ENCODE results near the gene ACVR1.

Gene ACVR1

DNA sequence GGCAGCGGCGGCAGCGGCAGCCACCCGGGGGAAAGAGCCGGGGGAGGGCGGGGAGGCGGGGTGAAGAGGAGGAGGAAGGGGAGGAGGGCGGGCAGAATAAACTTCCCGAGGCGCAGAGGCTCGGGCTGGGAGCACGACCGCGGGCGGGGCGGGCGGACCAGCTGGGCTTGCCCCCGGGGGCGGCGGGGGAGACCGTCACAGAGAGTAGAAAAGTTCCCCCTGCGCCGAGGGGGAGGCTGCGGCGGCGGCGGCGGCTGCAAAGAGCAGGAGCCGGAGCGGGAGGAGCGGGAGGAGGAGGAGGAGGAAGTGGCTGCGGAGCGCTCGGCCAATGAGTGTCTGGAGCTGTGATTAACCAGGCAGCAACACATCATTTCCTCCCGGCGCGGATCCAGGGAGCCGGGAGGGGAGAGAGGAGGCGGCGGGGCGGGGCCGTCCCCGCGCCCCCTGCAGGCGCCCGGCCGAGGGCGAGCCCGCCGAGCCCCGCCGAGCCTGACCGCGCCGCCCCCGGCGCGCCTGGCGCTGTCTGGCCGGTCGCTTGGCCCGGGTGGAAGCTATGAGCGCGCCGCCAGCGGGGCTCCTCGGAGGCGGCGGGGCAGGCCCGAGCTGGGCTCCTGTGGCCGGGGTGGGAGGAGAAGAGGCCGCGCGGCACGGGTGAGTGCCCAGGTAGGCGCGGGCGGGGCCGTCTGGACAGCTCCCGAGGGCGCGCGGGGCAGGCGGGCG, at the start of gene ACVR1:
Gene ACVR1 (minus strand): TSS at position 265 of the 720 bp plus-strand sequence. CDS start 76,837 bp downstream, outside the sequence.
- TF ChIP-seq CTCF (IDR thresholded peaks at IDR 0.05; ENCODE audit: low read depth, low read length, missing control alignments): peak; percentile 40
- peak; percentile 48 for DNase-seq (ENCODE audit: low read depth)
- peak within 1 kb of the TSS; percentile 65 for H3K4me3 ChIP-seq (ENCODE audit: low read depth, low read length)

- no peak for DNase-seq (ENCODE audit: low read depth)
- no peak for TF ChIP-seq CTCF (IDR thresholded peaks at IDR 0.05; ENCODE audit: low read depth, low read length, missing control alignments)
- H3K4me3 ChIP-seq (ENCODE audit: low read depth, low read length): no peak overlapping the region
These were observed 48.9 kb upstream of the ACVR1 start for GRCh38 chr2:157925071-157925470.

GRCh38 chr2:157923598-157924217, 47.6 kb upstream of the ACVR1 start:
- no peak for TF ChIP-seq CTCF (IDR thresholded peaks at IDR 0.05; ENCODE audit: low read depth, low read length, missing control alignments)

DNA sequence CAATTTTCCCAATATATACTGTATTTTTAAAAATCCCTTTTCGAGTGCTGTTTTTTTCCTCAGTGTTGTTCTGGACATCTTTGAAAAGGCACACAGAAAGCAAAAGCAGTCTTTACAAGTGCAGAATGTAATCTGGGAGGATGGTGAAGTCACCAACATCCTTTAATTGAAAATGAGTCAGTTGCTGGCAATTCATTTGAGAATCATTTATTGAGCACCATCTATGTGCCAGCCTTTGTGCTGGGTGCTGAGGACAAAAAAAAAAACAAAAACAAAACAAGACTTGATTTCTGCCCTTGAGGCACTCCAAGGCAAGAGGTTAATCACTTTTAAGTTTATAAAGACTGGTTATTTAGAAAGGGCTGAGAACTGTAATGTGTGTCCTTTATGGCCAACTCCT, 46.7 kb upstream of the ACVR1 start:
- H3K4me3 ChIP-seq (ENCODE audit: low read depth, low read length): no peak overlapping the region
- DNase-seq (ENCODE audit: low read depth): no peak
- TF ChIP-seq CTCF (IDR thresholded peaks at IDR 0.05; ENCODE audit: low read depth, low read length, missing control alignments): no peak

More at GRCh38 chr2:157923598-157924217, 47.6 kb upstream of the ACVR1 start:
- H3K4me3 ChIP-seq (ENCODE audit: low read depth, low read length): no peak overlapping the region
- DNase-seq (ENCODE audit: low read depth): no peak

DNA sequence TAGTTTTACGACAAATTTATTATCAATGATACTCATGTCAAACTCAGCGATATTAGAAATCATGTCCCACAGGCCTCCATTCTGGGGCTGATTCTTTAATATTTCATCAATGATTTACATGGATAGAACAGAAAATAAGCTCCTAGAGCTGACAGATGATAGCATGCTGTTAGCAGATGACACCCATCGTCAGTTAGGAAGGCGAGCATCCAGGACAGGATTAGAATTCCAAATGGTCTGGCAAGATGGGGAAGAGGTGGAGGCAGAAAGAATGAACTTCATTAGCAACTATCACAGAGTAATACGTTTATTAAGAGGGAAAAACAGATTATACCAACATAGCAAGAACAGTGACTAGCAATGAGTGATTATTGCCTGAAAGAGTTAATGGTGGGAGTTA, 46.2 kb upstream of the ACVR1 start:
- no peak for DNase-seq (ENCODE audit: low read depth)
- no peak overlapping the region for H3K4me3 ChIP-seq (ENCODE audit: low read depth, low read length)

GRCh38 chr2:157920736-157921135, 44.6 kb upstream of the ACVR1 start:
- DNase-seq (ENCODE audit: low read depth): no peak
- no peak for TF ChIP-seq CTCF (IDR thresholded peaks at IDR 0.05; ENCODE audit: low read depth, low read length, missing control alignments)
- H3K4me3 ChIP-seq (ENCODE audit: low read depth, low read length): no peak overlapping the region

More for the DNA sequence above, 46.2 kb upstream of the ACVR1 start:
- TF ChIP-seq CTCF (IDR thresholded peaks at IDR 0.05; ENCODE audit: low read depth, low read length, missing control alignments): no peak
